Natural killer cell (primary cell): ENCODE data around the gene PHF19. TPM values are rescaled to one million over a fixed set of nuclear protein-coding genes. Genes with fewer than 3 reads are reported as not detected.

Experiments used
- ATAC-seq, 3 donors: fragments of 150-1000 bp in 2 of 3; fragments of 200-7000 bp in 1 of 3; cut with Tn5 transposase; 1 replicate in 1 of 3; 2 replicates in 2 of 3; pipeline ENCODE4 v1.10.0; 2021; ENCODE audit warnings: mild to moderate bottlenecking in 2 of 3, moderate library complexity in 2 of 3
- DNase-seq, 2 donors: peaks; one replicate each; pipeline versions ENCODE4 v3.0.0 to v3.0.0-alpha.2; 2013 to 2021; ENCODE audit warnings: mixed read lengths in 1 of 2
- H3K27ac ChIP-seq: one replicate; pipeline ENCODE4 v1.5.1; 2013; ENCODE audit warnings: mild to moderate bottlenecking, low read length
- H3K27me3 ChIP-seq: one replicate; pipeline ENCODE4 v1.6.1; 2013; ENCODE audit warnings: low read length; ENCODE audit not compliant: control insufficient read depth, insufficient read depth
- H3K36me3 ChIP-seq: one replicate; pipeline ENCODE4 v1.6.1; 2013; ENCODE audit warnings: low read length; ENCODE audit not compliant: control insufficient read depth, insufficient read depth
- H3K4me1 ChIP-seq: one replicate; pipeline ENCODE4 v1.6.1; 2013; ENCODE audit warnings: low read length; ENCODE audit not compliant: control insufficient read depth, insufficient read depth
- H3K4me3 ChIP-seq: one replicate; pipeline ENCODE4 v1.5.1; 2013; ENCODE audit warnings: low read length
- H3K9me3 ChIP-seq: one replicate; pipeline ENCODE4 v1.6.1; 2013; ENCODE audit warnings: low read length; ENCODE audit not compliant: control insufficient read depth, insufficient read depth
- H3K27ac Mint-ChIP-seq, 2 donors: one replicate each; pipeline ENCODE4 v1.8.0; 2022; ENCODE audit warnings: mild to moderate bottlenecking in 2 of 2, mixed read lengths in 2 of 2, moderate library complexity in 1 of 2
- H3K27me3 Mint-ChIP-seq, 2 donors: one replicate each; pipeline ENCODE4 v1.8.0; 2022; ENCODE audit warnings: low read depth in 2 of 2, mixed read lengths in 2 of 2
- H3K36me3 Mint-ChIP-seq: one replicate; pipeline ENCODE4 v1.8.0; 2022; ENCODE audit warnings: mixed read lengths
- H3K4me1 Mint-ChIP-seq, 2 donors: one replicate each; pipeline ENCODE4 v1.8.0; 2022; ENCODE audit warnings: mixed read lengths in 2 of 2
- H3K4me3 Mint-ChIP-seq: one replicate; pipeline ENCODE4 v1.8.0; 2022; ENCODE audit warnings: mild to moderate bottlenecking, moderate library complexity, mixed read lengths
- H3K9me3 Mint-ChIP-seq, 2 donors: one replicate each; pipeline ENCODE4 v1.8.0; 2022; ENCODE audit warnings: mixed read lengths in 2 of 2
- WGBS: methylation state at CpG from one replicate; pipeline ENCODE4 v1.1.7; 2013; ENCODE audit warnings: missing lambda C conversion rate; ENCODE audit not compliant: insufficient coverage; 5-methylcytosine and 5-hydroxymethylcytosine counted together
- intact Hi-C: fragments of 100-400 bp; cut with micrococcal nuclease; formaldehyde crosslinking; loops from one replicate; pipeline ENCODE4 v1.14.2; 2022
- total RNA-seq, 4 donors: library from RNA; stranded (reverse); fragments of 120-200 nt in 1 of 4; gene quantifications; one replicate each; pipeline versions ENCODE4 v1.2.3 to v1.2.4, GENCODE V29; 2013 to 2022
- TF ChIP-seq, protein P1 (sequence below): fragments of 200-600 bp; IDR thresholded peaks from one replicate; pipeline ENCODE4 v1.8.0; 2022; ENCODE audit warnings: antibody characterized with exemption

Gene PHF19
- total RNA-seq, 3 donors from 2014 or later (not counting 1 experiment from before 2014, with no cell fraction given) = 34.1 to 54.0 (median 47.8) TPM

- peaks cover 57% of the 10 kb centered on the region for H3K36me3 ChIP-seq
Measured at GRCh38 chr9:120818595-120818994, 58.4 kb downstream of the PHF19 start.

DNA sequence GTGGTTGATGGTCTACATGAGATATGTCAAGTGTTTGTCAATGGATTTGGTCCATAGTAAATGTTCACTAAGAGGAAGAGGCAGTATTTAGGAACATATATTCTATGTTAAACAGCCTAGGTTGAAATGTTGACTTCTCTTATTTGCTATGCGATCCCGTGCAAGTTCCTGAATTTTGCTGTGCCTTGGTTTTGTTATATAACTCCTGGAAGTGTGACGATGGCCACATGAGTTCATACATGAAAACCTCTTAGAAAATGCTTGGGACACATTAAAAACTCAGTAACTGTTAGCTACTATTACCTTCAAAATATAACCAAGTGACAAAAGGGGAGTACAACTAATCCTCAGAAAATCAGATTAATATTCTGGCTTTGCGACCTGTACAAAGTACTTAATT, 61.9 kb downstream of the PHF19 start:
- Mint-ChIP-seq H3K27ac (no peak overlapping the region), H3K4me1 (no peaks in the 10 kb centered on the region), H3K36me3 (peaks cover 29% of the 10 kb centered on the region), H3K9me3 (no peaks in the 10 kb centered on the region), H3K27me3 (no peaks in the 10 kb centered on the region), H3K4me3 (no peak overlapping the region)
- no peak for ATAC-seq
- H3K4me3 ChIP-seq = no peak overlapping the region
- intact Hi-C loops = no loop called here
- H3K36me3 ChIP-seq = peaks cover 30% of the 10 kb centered on the region
- TF ChIP-seq, protein P1, sequence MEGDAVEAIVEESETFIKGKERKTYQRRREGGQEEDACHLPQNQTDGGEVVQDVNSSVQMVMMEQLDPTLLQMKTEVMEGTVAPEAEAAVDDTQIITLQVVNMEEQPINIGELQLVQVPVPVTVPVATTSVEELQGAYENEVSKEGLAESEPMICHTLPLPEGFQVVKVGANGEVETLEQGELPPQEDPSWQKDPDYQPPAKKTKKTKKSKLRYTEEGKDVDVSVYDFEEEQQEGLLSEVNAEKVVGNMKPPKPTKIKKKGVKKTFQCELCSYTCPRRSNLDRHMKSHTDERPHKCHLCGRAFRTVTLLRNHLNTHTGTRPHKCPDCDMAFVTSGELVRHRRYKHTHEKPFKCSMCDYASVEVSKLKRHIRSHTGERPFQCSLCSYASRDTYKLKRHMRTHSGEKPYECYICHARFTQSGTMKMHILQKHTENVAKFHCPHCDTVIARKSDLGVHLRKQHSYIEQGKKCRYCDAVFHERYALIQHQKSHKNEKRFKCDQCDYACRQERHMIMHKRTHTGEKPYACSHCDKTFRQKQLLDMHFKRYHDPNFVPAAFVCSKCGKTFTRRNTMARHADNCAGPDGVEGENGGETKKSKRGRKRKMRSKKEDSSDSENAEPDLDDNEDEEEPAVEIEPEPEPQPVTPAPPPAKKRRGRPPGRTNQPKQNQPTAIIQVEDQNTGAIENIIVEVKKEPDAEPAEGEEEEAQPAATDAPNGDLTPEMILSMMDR = no peak
- H3K9me3 ChIP-seq = no peaks in the 10 kb centered on the region
- DNase-seq = no peak
- no peaks in the 10 kb centered on the region for H3K4me1 ChIP-seq
- 90% methylated on average over 4 of the region's 4 CpGs for WGBS
- H3K27ac ChIP-seq = no peak overlapping the region
- no peaks in the 10 kb centered on the region for H3K27me3 ChIP-seq

More at GRCh38 chr9:120818595-120818994, 58.4 kb downstream of the PHF19 start:
- no peaks in the 10 kb centered on the region for H3K9me3 ChIP-seq
- DNase-seq = no peak
- Mint-ChIP-seq H3K27ac (no peak overlapping the region), H3K9me3 (no peaks in the 10 kb centered on the region), H3K36me3 (peaks cover 32% of the 10 kb centered on the region), H3K27me3 (no peaks in the 10 kb centered on the region), H3K4me1 (no peaks in the 10 kb centered on the region), H3K4me3 (no peak overlapping the region)
- H3K4me3 ChIP-seq = no peak overlapping the region
- H3K27me3 ChIP-seq = no peaks in the 10 kb centered on the region
- ATAC-seq = no peak
- no peak overlapping the region for H3K27ac ChIP-seq
- TF ChIP-seq, protein P1 = no peak
- WGBS = 100% methylated on average over 1 of the region's 1 CpG
- no peaks in the 10 kb centered on the region for H3K4me1 ChIP-seq
- intact Hi-C loops = no loop called here

DNA sequence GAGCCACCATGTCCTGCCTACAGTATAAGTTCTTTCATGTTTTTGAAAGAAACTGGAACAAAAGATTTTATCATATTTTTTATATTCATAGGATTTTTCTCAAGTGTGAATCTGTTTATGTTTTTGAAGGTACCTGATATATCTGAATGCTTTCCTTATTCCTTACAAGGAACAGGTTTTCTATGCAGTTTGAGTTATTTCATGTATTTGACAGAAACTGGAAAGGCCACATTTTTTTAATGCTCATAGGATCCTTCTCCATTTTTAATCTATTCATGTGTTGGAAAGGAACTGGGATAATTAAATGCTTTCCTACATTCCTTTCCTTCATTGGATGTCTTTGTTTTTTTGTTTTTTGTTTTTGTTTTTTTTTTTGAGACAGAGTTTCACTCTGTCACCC, 68.1 kb downstream of the PHF19 start:
- Mint-ChIP-seq H3K27ac (no peak overlapping the region), H3K4me3 (no peak overlapping the region), H3K4me1 (no peaks in the 10 kb centered on the region), H3K9me3 (peaks cover 15 to 23% of the 10 kb centered on the region in 2 donors), H3K36me3 (peaks cover 58% of the 10 kb centered on the region), H3K27me3 (no peaks in the 10 kb centered on the region)
- Histone ChIP-seq H3K27ac (no peak overlapping the region), H3K4me1 (no peaks in the 10 kb centered on the region), H3K9me3 (peaks cover 27% of the 10 kb centered on the region), H3K27me3 (no peaks in the 10 kb centered on the region), H3K4me3 (no peak overlapping the region), H3K36me3 (no peaks in the 10 kb centered on the region)
- DNase-seq = no peak
- TF ChIP-seq, protein P1 = no peak
- ATAC-seq = no peak
- intact Hi-C loops = no loop called here

DNA sequence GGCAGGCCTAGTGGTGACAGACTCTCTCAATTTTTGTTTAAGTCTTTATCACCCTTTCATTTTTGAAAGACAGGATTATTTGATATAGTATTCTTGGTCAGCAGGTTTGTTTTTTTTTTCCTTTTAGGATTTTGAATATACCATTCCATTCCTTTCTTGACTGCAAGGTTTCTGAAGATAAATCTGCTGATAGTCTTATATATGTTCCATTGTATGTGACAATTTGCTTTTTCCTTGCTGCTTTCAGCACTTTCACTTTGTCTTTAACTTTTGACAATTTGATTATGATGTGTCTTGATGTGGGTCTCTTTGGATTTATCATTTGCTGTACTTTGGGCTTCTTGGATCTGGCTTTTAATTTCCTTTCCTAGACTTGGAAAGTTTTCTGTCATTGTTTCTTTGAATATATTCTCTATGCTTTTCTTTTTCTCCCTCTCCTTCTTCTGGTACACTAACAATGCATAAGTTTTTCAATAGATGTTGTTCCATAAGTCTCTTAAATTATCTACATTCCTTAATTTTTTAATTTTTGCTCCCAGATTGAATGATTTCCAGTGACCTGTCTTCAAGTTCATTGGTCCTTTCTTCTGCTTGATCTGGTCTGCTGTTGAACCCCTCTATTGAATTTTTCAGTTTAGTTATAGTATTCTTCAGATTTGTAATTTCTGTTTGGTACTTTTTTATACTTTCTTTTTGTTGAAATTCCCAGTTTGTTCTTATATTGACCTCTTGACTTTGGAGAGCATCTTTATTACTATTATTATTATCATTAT, 69.2 kb downstream of the PHF19 start:
- no peak overlapping the region for H3K27ac Mint-ChIP-seq
- intact Hi-C loops = no loop called here
- H3K27me3 Mint-ChIP-seq = no peaks in the 10 kb centered on the region
- Histone ChIP-seq H3K27ac (no peak overlapping the region), H3K4me1 (no peaks in the 10 kb centered on the region), H3K36me3 (no peaks in the 10 kb centered on the region), H3K27me3 (no peaks in the 10 kb centered on the region), H3K9me3 (peaks cover 27% of the 10 kb centered on the region), H3K4me3 (no peak overlapping the region)
- TF ChIP-seq, protein P1 = no peak
- DNase-seq (no peak), ATAC-seq (no peak)
- no peak overlapping the region for H3K4me3 Mint-ChIP-seq
- H3K9me3 Mint-ChIP-seq = peaks cover 15 to 23% of the 10 kb centered on the region in 2 donors
- no peaks in the 10 kb centered on the region for H3K4me1 Mint-ChIP-seq
- peaks cover 58% of the 10 kb centered on the region for H3K36me3 Mint-ChIP-seq
